Islet precursor cell (in vitro differentiated cells): ENCODE results near the gene BSN.
A peak's percentile ranks its signal among the peaks of the same experiment; 100 is the strongest.

Experiments used
- DNase-seq: peaks from one replicate; pipeline ENCODE4 v3.0.0-alpha.2; 2018

Gene BSN

DNA sequence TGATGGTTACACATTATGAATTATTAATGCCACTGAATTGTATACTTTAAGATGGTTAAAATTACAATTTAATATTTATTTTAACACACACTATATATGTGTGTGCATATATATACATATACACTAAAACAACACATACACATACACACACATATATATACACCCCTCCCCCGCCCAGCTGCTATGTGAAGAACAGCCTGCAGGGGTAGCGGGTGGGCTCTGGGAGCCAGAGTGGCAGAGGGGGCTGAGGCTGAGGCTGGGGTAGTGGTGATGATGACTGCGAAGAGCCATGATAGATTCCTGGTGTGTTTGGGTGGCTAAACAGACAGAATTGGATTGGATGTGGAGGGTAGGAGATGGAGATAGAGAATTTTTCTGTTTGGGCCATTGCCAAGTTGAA, 80.5 kb downstream of the BSN start:
- no peak for DNase-seq

DNA sequence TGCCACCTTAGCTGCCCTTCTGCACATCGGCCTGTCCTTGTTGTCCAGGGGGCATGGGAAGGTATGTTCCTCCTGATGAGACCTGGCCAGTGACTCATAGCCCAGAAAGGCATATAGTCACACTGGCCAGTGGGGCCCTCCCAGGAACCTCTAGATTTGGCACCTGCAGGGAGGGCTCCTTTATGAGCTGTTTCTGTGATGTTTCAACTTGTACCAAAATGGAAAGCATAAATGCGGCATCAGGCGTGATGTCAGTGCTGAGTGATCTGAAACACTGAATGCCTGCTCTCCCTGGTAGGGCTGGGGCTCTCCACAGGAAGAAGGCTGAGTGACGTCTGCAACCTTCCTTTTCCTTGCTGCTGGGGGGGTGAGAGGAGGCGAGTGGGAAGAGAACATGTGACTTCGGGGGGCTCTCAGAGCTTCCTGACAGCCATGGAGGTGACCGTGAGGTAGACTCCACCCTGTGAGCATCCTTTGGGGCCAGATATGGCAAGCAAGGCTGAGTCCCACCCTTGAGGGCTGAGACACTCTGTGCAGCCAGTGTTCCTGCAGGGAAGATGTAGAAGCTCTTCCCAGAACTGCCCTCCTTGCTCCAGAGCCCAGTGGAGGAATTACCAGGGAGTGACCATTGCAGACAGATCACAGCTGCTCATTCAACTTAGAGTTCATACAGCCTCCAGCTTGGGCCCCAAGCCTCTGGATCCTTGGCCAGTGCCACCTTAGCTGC, 82.8 kb downstream of the BSN start:
- DNase-seq = no peak

DNA sequence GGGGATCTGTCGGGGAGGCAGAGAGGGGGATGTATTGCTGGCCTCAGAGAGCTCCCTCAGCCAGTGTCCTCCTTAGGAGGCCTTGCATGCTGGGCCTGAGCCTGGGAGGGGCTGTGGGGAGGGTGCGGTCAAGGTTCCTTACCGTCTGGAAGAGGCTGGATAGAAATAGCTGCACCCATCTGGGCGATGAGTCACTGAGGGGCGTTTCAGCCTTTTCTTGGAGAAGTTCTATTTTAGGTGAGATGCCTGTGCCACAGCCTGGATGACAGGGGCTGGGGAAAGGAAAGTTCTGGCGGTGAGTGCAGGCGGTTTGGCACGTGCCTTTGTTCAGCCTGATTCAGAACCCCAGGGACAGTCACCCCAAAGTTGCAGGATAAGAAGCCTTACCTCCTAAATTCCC, 84.2 kb downstream of the BSN start:
- peak; percentile 82 for DNase-seq

DNA sequence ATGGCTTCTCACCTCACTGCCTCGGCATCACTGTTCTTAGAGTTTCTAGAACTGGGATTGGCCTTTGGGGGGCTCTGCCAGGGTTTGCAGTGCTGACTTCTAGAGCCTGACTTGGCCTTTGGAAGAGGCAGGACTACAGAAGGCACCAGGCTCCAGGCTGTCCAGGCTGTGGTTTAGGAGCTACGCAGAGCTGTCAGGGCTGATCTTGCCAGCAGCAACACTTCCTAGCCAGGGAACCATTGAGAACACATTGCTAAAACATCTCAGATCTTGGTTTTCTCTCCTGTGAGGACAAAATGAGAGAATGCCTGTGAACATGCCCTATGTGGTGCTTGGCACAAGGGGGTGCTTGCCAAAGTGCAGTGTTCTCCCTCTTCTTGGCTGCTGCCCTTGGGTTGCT, 85.3 kb downstream of the BSN start:
- DNase-seq = no peak

DNA sequence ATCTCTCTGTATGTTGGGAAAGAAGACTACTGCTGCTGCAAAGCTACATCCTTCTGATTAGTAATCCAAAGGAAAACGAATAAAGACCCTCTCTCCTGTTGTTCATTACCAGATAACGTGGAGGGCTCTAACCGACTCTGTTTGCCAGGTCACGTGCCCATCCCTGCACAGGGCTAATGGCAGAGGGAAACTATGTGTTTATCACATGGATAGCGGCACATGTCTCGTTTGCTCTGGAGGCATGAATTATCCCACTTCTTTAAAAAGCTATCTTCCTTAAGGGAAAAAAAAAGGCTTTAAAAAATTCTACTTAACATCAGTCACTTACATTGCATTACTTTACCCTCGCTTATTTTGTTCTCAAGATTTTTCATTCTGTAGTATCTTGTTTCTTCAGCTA, 87.0 kb downstream of the BSN start:
- no peak for DNase-seq

DNA sequence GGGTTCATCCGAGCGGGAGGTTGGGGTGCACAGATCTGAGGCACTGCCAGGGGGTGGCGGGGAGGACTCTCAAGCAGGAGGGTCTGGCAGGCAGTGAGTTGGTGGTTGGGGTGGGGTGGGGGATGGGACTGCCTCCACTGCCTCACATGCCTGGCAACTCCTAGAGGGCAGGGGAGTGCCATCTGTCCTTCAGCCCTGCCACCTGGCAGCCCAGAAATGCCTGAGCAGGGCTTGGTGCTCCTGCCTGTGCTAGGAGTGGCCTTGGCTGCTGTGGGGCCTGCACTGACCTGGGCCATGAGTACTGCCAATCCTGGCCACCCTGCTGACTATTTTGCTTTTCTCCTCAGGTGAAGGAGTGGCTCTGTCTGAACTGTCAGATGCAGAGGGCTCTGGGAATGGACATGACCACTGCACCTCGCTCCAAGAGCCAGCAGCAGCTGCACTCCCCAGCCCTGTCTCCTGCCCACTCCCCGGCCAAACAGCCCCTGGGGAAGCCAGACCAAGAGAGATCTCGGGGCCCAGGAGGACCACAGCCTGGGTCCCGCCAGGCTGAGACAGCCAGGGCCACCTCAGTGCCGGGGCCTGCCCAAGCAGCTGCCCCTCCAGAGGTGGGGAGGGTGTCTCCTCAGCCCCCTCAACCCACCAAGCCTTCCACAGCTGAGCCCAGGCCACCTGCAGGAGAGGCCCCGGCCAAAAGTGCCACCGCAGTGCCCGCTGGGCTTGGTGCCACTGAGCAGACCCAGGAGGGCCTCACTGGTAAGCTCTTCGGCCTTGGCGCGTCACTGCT, 87.8 kb downstream of the BSN start:
- DNase-seq = no peak

DNA sequence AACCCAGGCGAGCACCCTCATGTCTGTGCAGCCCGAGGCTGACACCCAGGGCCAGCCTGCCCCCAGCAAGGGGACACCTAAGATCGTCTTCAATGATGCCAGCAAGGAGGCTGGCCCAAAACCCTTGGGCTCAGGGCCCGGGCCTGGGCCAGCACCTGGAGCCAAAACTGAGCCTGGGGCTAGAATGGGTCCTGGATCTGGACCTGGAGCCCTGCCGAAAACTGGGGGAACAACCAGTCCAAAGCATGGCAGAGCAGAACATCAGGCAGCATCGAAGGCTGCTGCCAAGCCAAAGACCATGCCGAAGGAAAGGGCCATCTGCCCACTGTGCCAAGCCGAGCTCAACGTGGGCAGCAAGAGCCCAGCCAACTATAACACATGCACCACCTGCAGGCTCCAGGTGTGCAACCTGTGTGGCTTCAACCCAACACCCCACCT, 88.5 kb downstream of the BSN start:
- DNase-seq = no peak

DNA sequence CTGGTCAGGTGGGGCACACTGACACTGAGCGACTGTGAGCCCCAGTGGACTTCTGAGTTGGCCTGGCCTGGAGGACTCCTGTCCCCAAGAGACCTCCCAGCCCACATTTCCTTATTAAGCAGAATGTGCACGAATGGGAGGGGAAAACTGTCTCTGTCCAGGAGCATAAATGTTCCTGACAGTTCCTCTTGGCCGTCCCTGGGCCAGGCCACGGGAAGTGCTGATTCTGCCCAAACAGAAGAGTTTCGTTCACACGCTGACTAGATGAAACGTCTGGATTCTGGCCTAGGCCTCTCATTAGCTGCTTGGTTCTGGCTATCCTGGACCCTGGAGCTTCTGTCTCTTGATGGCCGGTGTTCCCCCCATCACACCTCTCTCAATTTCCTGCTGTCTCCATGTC, 90.4 kb downstream of the BSN start:
- DNase-seq = no peak

DNA sequence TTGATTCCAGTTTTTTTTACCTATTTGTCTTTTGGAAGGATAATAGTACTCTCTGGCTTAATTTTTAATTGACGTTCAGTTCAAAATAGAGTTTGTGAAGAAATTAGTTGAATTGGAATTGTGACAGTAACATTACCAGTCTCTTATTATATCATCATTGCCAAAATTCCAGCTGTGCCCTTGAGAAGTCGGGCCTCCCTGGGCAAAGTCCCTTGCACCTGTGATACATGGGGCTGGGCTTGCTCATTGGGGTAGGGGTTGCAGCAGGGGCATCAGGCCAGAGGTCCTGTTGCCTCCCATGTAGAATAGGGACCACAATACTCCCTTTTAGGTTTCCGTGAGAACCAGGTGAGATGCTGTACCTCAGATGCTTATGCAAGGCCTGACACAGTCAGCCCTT, 92.0 kb downstream of the BSN start:
- no peak for DNase-seq

DNA sequence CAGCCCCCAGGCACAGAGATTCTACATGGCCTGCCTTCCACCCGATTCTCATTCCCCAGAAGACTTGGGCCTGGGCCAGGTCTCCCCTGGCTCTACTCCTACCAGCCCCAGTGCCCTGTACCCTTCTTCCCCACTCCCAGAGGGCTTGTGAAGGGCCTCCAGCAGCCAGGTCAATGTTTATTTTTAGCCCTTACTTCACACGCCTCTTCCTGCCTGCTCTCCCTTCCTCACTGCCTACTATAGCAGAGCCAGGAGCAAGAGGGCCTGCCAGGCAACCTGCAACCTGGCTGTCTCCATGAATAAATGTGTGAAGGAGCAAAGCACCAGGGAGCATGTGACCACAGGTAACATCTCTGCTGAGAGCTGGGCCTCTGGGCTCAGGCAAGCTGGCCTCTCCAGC, 93.5 kb downstream of the BSN start:
- DNase-seq = no peak

DNA sequence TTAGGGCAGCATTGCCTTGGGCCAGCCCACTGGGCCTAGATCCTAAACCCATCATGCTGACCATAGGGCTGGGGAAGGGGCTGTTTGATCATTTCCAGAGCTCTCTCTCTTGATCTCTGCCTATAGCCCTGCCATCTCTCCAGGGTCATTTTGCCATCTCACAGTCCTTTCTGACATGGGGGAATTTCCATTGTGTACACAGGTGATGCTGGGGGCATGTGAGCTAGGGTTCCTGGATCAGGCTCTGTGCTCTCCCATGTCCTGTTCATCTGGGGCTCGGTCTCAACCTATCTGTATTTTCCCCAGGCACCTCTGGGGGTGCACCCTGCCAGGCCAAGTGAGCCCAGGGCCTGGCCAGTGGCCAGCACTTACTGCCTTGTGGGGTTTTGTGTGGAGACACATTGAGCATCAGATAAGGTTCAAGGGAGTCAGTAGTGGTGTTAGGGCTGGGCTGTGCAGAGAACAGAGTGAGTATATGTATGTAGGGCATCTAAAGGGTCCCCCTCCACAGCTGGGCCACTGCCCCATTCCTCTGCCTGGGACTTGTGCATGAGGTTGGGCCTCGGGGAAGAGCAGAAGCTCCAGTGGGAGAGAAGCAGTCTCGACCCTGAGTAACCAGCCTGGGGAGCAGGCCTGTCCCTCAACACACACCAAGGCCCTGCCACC, 94.2 kb downstream of the BSN start:
- no peak for DNase-seq

DNA sequence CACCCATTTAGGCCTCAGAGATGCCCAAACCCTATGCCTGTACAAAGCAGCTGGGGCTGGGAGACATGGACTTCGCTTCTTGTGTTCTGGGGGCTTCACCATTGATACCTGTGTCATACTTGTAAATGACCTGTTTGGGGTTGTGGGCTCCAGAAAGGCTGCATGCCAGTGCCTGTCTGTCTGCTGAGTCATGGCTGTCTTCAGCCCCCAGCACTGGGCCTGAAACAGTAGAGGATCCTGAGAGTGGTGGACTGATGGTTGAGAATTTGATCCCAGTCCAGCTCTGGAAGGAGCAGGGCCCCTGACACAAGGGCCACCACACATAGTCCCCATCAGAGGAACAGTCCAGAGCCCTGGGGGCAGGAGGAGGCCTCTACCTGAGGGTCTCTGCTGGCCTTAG, 95.3 kb downstream of the BSN start:
- DNase-seq = peak; percentile 72

DNA sequence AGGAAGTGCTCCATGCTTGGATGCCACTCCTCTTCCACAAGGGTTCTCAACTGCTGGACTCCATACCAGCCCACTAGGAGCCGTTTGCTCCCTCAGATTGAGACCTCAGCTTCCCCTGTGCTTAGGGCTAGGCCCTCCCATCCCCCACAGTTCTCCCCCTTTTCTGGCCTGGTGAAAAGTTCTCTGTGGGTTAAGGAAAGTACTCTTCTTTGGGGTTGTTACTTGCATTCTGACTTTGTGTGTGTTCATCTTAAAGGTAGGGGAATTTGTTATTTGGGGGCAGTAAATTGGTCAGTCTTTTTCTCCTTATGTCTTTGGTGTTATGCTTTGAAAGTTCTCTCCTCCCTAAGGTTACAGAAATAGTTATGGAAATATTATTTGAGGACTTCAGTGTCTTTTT, 95.9 kb downstream of the BSN start:
- no peak for DNase-seq

DNA sequence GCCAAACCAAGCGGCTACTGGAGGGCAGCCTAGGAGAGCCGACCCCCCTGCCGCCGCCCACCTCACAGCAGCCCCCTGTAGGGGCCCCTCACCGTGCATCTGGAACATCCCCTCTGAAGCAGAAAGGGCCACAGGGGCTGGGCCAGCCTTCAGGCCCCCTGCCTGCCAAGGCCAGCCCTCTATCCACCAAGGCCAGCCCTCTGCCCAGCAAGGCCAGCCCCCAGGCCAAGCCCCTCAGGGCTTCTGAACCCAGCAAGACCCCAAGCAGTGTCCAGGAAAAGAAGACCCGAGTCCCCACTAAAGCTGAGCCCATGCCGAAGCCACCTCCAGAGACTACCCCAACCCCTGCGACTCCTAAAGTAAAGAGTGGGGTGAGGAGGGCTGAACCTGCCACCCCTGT, 96.4 kb downstream of the BSN start:
- no peak for DNase-seq

DNA sequence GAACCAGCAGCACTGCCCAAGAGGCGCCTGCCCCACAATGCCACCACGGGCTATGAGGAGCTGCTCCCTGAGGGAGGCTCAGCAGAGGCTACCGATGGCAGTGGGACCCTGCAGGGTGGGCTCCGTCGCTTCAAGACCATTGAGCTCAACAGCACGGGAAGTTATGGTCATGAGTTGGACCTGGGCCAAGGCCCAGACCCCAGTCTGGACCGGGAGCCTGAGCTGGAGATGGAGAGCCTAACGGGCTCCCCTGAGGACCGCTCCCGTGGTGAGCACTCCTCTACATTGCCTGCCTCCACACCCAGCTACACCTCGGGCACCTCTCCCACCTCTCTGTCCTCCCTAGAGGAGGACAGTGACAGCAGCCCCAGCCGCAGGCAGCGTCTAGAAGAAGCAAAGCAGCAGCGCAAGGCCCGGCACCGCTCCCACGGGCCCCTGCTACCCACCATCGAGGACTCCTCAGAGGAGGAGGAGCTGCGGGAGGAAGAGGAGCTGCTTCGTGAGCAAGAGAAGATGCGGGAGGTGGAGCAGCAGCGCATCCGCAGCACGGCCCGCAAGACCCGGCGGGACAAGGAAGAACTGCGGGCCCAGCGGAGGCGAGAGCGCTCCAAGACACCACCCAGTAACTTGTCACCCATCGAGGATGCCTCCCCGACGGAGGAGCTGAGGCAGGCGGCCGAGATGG, 98.1 kb downstream of the BSN start:
- no peak for DNase-seq

DNA sequence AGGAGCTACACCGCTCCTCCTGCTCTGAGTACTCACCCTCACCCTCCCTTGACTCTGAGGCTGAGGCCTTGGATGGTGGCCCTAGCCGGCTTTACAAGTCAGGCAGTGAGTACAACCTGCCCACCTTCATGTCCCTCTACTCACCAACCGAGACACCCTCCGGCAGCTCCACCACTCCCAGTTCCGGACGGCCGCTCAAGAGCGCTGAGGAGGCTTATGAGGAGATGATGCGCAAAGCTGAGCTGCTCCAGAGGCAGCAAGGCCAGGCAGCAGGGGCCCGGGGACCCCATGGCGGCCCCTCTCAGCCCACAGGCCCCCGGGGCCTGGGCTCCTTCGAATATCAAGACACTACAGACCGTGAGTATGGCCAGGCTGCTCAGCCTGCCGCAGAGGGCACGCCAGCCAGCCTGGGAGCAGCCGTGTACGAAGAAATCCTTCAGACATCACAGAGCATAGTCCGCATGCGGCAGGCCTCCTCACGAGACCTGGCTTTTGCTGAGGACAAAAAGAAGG, 98.7 kb downstream of the BSN start:
- no peak for DNase-seq

DNA sequence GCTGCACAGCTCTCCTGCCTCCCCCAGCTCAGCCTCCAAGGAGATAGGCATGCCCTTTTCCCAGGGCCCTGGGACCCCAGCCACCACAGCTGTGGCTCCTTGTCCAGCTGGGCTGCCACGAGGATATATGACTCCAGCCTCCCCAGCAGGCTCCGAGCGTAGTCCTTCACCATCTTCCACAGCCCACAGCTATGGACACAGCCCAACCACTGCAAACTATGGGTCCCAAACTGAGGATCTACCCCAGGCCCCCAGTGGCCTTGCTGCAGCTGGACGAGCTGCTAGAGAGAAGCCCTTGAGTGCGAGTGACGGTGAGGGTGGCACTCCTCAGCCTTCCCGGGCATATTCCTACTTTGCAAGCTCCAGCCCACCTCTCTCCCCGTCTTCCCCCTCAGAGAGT, 99.3 kb downstream of the BSN start:
- DNase-seq = no peak

DNA sequence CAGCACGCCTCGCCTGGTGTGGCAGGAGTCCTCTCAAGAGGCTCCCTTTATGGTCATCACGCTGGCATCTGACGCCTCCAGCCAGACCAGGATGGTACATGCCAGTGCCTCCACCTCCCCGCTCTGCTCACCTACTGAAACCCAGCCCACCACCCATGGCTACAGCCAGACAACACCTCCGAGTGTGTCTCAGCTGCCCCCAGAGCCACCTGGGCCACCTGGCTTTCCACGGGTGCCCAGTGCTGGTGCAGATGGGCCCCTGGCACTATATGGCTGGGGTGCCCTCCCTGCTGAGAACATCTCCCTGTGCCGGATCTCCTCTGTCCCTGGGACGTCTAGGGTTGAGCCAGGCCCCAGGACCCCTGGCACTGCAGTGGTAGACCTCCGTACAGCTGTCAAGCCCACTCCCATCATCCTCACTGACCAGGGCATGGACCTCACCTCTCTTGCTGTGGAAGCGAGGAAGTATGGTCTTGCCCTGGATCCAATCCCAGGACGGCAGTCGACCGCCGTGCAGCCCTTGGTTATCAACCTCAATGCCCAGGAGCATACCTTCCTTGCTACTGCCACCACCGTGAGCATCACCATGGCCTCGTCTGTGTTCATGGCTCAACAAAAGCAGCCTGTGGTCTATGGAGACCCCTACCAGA, 100.0 kb downstream of the BSN start:
- DNase-seq = no peak

DNA sequence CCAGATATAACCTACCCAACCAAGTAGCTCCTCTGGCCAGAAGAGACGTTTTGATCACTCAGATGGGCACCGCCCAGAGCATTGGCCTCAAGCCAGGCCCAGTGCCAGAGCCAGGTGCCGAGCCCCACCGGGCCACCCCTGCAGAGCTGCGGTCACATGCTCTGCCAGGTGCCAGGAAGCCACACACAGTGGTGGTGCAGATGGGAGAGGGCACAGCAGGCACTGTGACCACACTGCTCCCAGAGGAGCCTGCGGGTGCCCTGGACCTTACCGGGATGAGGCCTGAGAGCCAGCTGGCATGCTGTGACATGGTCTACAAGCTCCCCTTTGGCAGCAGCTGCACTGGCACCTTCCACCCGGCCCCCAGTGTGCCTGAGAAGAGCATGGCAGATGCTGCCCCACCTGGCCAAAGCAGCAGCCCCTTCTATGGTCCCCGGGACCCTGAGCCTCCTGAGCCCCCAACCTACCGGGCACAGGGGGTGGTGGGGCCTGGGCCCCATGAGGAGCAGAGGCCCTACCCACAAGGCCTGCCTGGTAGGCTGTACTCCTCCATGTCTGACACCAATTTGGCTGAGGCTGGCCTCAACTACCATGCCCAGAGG, 100.8 kb downstream of the BSN start:
- no peak for DNase-seq

DNA sequence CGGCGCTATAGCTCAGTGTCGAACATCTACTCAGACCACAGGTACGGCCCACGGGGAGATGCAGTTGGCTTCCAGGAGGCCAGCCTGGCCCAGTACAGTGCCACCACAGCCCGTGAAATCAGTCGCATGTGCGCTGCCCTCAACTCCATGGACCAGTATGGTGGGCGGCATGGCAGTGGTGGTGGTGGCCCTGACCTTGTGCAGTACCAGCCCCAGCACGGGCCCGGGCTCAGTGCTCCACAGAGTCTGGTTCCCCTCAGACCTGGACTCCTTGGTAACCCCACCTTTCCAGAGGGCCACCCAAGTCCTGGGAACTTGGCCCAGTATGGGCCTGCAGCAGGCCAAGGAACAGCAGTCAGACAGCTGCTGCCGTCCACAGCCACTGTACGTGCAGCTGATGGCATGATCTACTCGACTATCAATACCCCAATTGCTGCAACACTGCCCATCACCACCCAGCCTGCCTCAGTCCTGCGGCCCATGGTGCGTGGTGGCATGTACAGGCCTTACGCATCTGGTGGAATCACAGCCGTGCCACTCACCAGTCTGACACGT, 101.5 kb downstream of the BSN start:
- DNase-seq = no peak

DNA sequence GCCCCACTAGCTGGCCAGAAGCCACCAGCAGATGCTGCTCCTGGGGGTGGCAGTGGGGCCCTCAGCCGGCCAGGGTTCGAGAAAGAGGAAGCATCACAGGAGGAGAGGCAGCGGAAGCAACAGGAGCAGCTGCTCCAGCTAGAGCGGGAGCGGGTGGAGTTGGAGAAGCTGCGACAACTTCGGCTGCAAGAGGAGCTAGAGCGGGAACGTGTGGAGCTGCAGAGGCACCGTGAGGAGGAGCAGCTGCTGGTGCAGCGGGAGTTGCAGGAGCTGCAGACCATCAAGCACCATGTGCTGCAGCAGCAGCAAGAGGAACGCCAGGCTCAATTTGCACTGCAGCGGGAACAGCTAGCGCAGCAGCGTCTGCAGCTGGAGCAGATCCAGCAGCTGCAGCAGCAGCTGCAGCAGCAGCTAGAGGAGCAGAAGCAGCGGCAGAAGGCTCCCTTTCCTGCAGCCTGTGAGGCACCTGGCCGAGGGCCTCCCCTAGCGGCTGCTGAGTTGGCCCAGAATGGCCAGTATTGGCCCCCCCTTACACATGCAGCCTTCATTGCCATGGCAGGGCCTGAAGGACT, 102.3 kb downstream of the BSN start:
- no peak for DNase-seq
